Cardiac fibroblast (primary cell): Measurements from ENCODE around the gene SEC31B.

Source experiments
- DNase-seq, 2 donors: peaks; one replicate each; pipeline versions ENCODE4 v3.0.0 to v3.0.0-alpha.2; 2010; ENCODE audit warnings: low read depth in 2 of 2
- H3K4me3 ChIP-seq, 2 donors: replicated peaks in 1 of 2; 1 replicate in 1 of 2; 2 replicates in 1 of 2; pipeline ENCODE4 v1.5.1; 2011; ENCODE audit warnings: low read depth in 2 of 2, low read length in 2 of 2, mild to moderate bottlenecking in 2 of 2, moderate library complexity in 1 of 2
- CTCF ChIP-seq: IDR thresholded peaks from one replicate; pipeline ENCODE4 v1.5.1; 2011; ENCODE audit warnings: low read depth, mild to moderate bottlenecking, low read length, inconsistent platforms

Gene SEC31B

GRCh38 chr10:100531761-100532160 is 12.1 kb upstream of the SEC31B start:
- H3K4me3 ChIP-seq, result no peak overlapping the region
- TF ChIP-seq CTCF, result no peak
- no peak for DNase-seq

- H3K4me3 ChIP-seq, result peak within 1 kb of the TSS; percentile 98 to 99
- TF ChIP-seq CTCF, result no peak
- DNase-seq, result peak; percentile 85 to 90
Observed at GRCh38 chr10:100529475-100530298, 10.0 kb upstream of the SEC31B start, which contains the start of gene NDUFB8. NDUFB8 (minus strand) TSS chr10:100529871; CDS start chr10:100529851, 20 bp downstream.

- H3K4me3 ChIP-seq, result peak overlapping the region; percentile 98 to 99
- no peak for DNase-seq
- TF ChIP-seq CTCF, result no peak
Observed at GRCh38 chr10:100528921-100529474, 9.3 kb upstream of the SEC31B start.

GRCh38 chr10:100528123-100528886 is 8.6 kb upstream of the SEC31B start:
- H3K4me3 ChIP-seq, result peak overlapping the region; percentile 98 to 99
- DNase-seq, result peak in 1 of 2 donors; percentile 52
- no peak for TF ChIP-seq CTCF

- peak; percentile 3 for TF ChIP-seq CTCF
- DNase-seq, result no peak
- no peak overlapping the region for H3K4me3 ChIP-seq
Observed at GRCh38 chr10:100524638-100525037, 5.0 kb upstream of the SEC31B start.

- TF ChIP-seq CTCF, result no peak
- H3K4me3 ChIP-seq, result no peak overlapping the region
- DNase-seq, result no peak
Observed at GRCh38 chr10:100524206-100524605, 4.5 kb upstream of the SEC31B start.
